ENCODE results near the gene HOXD3. TPM values are rescaled to one million over a fixed set of nuclear protein-coding genes. Genes with fewer than 3 reads are reported as not detected.
A peak's percentile ranks its signal among the peaks of the same experiment; 100 is the strongest.

Gene HOXD3
- total and polyA plus RNA-seq, 2 donors: 0.28 to 0.82 TPM

DNA sequence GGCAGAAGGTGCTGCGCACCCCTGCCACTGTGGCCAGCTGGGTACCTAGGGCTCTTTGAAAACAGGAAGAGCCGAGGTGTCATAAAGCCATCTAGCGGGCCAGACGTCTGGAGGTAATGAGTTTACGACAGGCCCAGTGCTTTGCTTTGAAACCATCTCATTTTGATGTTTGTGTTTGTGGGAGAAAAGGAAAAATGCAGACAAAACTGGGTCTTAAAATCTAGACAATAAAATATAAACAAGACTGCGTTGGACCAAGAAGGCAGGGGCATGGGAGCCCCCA, 31.4 kb upstream of the HOXD3 start:
- DNase-seq (ENCODE audit: low read depth in 6 of 9, low spot score in 9 of 9): no peak
- Histone ChIP-seq H3K4me3 (ENCODE audit: low read length in 2 of 2) (no peak overlapping the region), H3K4me1 (ENCODE audit: control insufficient read depth in 2 of 2, insufficient read depth in 2 of 2, low read length in 2 of 2) (peaks cover 11 to 18% of the 10 kb centered on the region in 2 donors), H3K27ac (ENCODE audit: low read depth in 1 of 2, low read length in 1 of 2) (no peak overlapping the region), H3K36me3 (ENCODE audit: control insufficient read depth in 2 of 2, insufficient read depth in 2 of 2, low read length in 1 of 2) (no peaks in the 10 kb centered on the region), H3K9me3 (ENCODE audit: control insufficient read depth in 2 of 2, insufficient read depth in 1 of 2, low read length in 1 of 2) (peaks cover 0 to 23% of the 10 kb centered on the region in 2 donors), H3K27me3 (ENCODE audit: control insufficient read depth in 2 of 2, insufficient read depth in 1 of 2, low read length in 1 of 2) (peaks cover 95 to 99% of the 10 kb centered on the region in 2 donors)
- WGBS: 19% methylated on average over 6 of the region's 6 CpGs

DNA sequence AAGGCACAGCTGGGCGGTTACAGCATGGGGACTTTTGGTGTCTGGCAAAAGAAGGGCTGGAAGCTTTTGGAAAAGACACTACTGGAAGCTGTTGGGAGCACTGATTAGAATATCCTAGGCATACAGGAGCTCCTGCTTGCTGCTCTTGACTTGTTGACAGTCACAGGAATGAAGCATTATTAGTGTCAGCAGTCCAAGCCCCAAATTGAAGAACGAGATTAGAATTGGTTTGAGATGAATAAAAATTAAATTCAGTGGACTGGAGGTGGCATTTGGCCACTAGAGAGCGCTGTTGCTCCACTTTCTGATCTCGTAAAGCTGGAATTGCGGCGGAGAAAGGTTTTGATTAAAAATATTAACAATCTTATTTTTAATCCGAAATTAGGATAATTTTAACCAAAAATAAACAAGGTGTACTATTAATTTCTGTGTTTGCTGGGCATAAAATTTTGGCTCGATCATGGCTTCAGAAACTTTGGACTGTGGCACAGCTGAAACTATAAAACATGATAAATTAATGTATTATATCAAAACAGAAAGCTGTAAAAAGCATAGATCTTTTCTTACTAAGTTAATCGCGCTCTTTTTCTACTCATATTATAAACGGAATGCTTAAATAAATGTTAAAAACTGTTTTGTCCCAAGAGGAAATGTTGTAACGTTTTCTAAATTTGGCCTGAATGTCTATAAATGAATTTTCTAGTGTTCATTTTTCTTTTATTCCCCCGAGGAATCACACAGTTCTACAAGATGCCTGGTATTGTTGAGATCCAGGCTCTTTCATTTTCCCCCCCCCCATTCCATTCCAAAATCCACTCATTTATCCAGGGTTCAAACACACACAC, 30.0 kb upstream of the HOXD3 start:
- Histone ChIP-seq H3K36me3 (ENCODE audit: control insufficient read depth in 2 of 2, insufficient read depth in 2 of 2, low read length in 1 of 2) (no peaks in the 10 kb centered on the region), H3K4me3 (ENCODE audit: low read length in 2 of 2) (no peak overlapping the region), H3K4me1 (ENCODE audit: control insufficient read depth in 2 of 2, insufficient read depth in 2 of 2, low read length in 2 of 2) (peaks cover 12 to 18% of the 10 kb centered on the region in 2 donors), H3K9me3 (ENCODE audit: control insufficient read depth in 2 of 2, insufficient read depth in 1 of 2, low read length in 1 of 2) (peaks cover 0 to 18% of the 10 kb centered on the region in 2 donors), H3K27me3 (ENCODE audit: control insufficient read depth in 2 of 2, insufficient read depth in 1 of 2, low read length in 1 of 2) (peaks cover 93 to 99% of the 10 kb centered on the region in 2 donors), H3K27ac (ENCODE audit: low read depth in 1 of 2, low read length in 1 of 2) (no peak overlapping the region)
- peak in 5 of 9 donors; percentile 48 to 75 (median 62) for DNase-seq (ENCODE audit: low read depth in 6 of 9, low spot score in 9 of 9)
- WGBS: 4% methylated on average over 13 of the region's 13 CpGs

DNA sequence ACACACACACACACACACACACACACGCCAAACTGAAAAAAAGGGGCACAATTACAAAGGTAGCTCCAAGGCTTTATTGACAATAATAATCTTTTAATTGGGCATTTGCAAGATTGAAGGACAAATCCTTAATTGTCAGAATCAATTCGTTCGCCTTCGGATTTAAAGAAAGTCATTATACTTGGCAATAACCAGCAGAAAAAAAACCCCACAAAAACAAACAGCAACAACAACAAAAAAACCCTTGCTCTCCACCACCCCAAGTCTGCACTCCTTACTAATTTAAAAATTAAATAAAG, 29.4 kb upstream of the HOXD3 start:
- Histone ChIP-seq H3K4me3 (ENCODE audit: low read length in 2 of 2) (no peak overlapping the region), H3K4me1 (ENCODE audit: control insufficient read depth in 2 of 2, insufficient read depth in 2 of 2, low read length in 2 of 2) (peaks cover 10 to 19% of the 10 kb centered on the region in 2 donors)
- no peak for DNase-seq (ENCODE audit: low read depth in 6 of 9, low spot score in 9 of 9)

DNA sequence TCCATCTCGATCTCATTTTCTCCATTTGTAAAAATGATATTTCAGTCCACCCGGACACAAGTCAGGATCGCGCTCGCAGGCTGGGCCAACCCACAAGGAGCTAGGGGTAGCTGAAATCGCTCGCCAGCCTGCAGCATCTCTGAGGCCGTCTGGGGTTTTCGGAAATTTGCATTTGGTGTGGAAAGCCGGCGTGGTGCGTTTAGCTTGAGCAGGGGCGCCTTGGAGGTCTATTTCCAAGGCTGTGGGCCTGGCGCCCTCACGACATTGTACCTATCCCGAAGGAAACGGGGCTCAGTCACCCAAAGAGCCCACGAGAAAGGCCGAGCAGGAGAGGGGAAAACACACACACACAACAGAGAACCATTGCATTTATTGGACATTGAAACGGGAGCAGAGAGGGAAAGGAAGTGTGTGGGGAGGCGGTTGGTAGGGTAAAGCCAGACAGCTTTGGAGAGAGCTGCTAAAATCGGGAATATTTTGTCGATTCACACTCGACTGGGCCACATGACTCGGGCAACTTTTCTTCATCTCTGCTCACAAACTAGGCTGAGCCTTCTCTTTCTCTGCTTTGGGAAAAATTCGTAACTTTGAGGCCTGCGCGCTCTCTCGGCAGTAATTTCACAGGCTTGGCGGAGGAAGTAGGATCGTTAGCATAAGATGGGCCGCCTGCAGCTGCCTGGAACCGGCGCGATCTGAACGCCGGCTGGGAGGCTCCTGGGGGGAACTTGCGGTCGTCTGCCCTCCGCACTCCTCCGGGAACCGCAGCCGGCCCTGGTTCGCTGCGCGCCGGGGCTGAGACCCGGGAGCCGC, 28.7 kb upstream of the HOXD3 start:
- H3K27ac ChIP-seq (ENCODE audit: low read depth in 1 of 2, low read length in 1 of 2): no peak overlapping the region
- H3K36me3 ChIP-seq (ENCODE audit: control insufficient read depth in 2 of 2, insufficient read depth in 2 of 2, low read length in 1 of 2): no peaks in the 10 kb centered on the region
- WGBS: 7% methylated on average over 49 of the region's 49 CpGs
- peaks cover 8 to 17% of the 10 kb centered on the region in 2 donors for H3K4me1 ChIP-seq (ENCODE audit: control insufficient read depth in 2 of 2, insufficient read depth in 2 of 2, low read length in 2 of 2)
- H3K27me3 ChIP-seq (ENCODE audit: control insufficient read depth in 2 of 2, insufficient read depth in 1 of 2, low read length in 1 of 2): peaks cover 92 to 99% of the 10 kb centered on the region in 2 donors
- peak in 1 of 9 donors; percentile 35 for DNase-seq (ENCODE audit: low read depth in 6 of 9, low spot score in 9 of 9)
- H3K4me3 ChIP-seq (ENCODE audit: low read length in 2 of 2): no peak overlapping the region
- H3K9me3 ChIP-seq (ENCODE audit: control insufficient read depth in 2 of 2, insufficient read depth in 1 of 2, low read length in 1 of 2): peaks cover 0 to 15% of the 10 kb centered on the region in 2 donors

More for the DNA sequence above, 29.4 kb upstream of the HOXD3 start:
- H3K27ac ChIP-seq (ENCODE audit: low read depth in 1 of 2, low read length in 1 of 2): no peak overlapping the region
- no peaks in the 10 kb centered on the region for H3K36me3 ChIP-seq (ENCODE audit: control insufficient read depth in 2 of 2, insufficient read depth in 2 of 2, low read length in 1 of 2)
- 29% methylated on average over 4 of the region's 4 CpGs for WGBS
- H3K9me3 ChIP-seq (ENCODE audit: control insufficient read depth in 2 of 2, insufficient read depth in 1 of 2, low read length in 1 of 2): peaks cover 0 to 15% of the 10 kb centered on the region in 2 donors
- H3K27me3 ChIP-seq (ENCODE audit: control insufficient read depth in 2 of 2, insufficient read depth in 1 of 2, low read length in 1 of 2): peaks cover 93 to 99% of the 10 kb centered on the region in 2 donors

DNA sequence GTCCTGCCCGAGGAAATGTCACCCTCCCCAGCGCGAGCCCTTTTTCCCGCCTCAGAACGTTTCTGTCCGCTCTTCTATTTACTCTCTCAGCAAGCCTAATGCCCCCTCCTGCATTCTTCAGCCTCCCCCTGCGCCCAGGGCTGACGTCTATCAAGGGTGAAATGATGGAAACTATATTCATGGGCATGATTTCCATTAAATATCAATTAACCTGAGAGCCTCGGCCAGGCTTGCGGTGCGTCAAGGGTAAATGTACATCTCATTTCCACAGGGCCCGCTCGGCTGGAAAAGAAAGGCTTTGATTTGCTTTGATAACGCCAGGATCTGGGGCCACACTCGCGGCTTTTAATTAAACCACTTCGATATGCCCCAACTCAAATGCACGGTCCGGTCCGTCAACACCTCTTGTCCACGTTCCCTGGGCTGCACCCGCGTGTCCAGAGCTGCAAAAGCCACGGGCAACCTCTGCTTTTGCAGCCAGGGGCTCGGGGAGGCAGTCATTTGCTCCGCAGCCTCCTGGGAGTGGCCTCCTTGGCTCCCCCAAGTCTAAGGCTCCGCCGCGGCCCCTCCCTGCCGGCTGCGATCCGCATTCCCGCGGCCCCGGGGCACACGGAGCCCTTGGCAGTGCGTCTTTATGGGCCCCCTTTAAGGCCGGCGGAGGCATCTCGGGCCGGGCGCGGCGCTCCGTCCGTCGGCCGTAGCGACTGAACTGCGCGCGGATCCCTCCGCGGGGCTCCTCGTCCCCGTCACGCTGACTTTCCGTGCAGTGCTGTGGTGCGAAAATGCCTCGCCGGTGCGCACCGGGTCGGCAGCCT, 27.9 kb upstream of the HOXD3 start, which contains the start of gene HOXD8:
Gene HOXD8 (plus strand): TSS at position 724 of the 815 bp plus-strand sequence. CDS start 662 bp downstream, outside the sequence.
- 4% methylated on average over 64 of the region's 64 CpGs for WGBS
- DNase-seq (ENCODE audit: low read depth in 6 of 9, low spot score in 9 of 9): peak in 3 of 9 donors; percentile 37 to 63 (median 42)
- Histone ChIP-seq H3K4me3 (ENCODE audit: low read length in 2 of 2) (peak within 1 kb of the TSS in 1 of 2 donors; percentile 40), H3K4me1 (ENCODE audit: control insufficient read depth in 2 of 2, insufficient read depth in 2 of 2, low read length in 2 of 2) (peaks cover 8 to 17% of the 10 kb centered on the region in 2 donors), H3K27ac (ENCODE audit: low read depth in 1 of 2, low read length in 1 of 2) (peak within 1 kb of the TSS in 1 of 2 donors; percentile 26), H3K9me3 (ENCODE audit: control insufficient read depth in 2 of 2, insufficient read depth in 1 of 2, low read length in 1 of 2) (peaks cover 0 to 15% of the 10 kb centered on the region in 2 donors), H3K27me3 (ENCODE audit: control insufficient read depth in 2 of 2, insufficient read depth in 1 of 2, low read length in 1 of 2) (peaks cover 94 to 99% of the 10 kb centered on the region in 2 donors), H3K36me3 (ENCODE audit: control insufficient read depth in 2 of 2, insufficient read depth in 2 of 2, low read length in 1 of 2) (no peaks in the 10 kb centered on the region)

DNA sequence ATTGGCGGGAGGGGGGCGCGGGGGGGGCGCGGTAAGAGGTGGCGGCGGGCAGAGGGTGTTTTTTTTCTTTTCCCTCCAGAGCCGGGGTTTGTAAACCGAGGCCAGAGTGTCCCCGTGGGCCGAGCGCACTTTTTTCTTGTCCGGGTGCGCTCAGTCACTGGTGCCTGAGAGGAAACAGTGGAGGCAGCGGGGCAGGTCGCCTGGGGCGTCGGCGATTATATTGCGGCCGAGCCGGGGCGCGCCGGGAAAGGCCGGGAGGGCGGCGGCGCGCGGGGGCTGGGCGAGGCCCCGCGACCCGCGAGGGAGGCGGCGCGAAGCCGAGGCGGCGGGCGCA, 27.3 kb upstream of the HOXD3 start:
- H3K27me3 ChIP-seq (ENCODE audit: control insufficient read depth in 2 of 2, insufficient read depth in 1 of 2, low read length in 1 of 2): peaks cover 94 to 99% of the 10 kb centered on the region in 2 donors
- H3K4me3 ChIP-seq (ENCODE audit: low read length in 2 of 2): peak overlapping the region in 1 of 2 donors; percentile 40
- H3K36me3 ChIP-seq (ENCODE audit: control insufficient read depth in 2 of 2, insufficient read depth in 2 of 2, low read length in 1 of 2): no peaks in the 10 kb centered on the region
- H3K27ac ChIP-seq (ENCODE audit: low read depth in 1 of 2, low read length in 1 of 2): no peak overlapping the region
- peaks cover 0 to 15% of the 10 kb centered on the region in 2 donors for H3K9me3 ChIP-seq (ENCODE audit: control insufficient read depth in 2 of 2, insufficient read depth in 1 of 2, low read length in 1 of 2)
- peaks cover 8 to 17% of the 10 kb centered on the region in 2 donors for H3K4me1 ChIP-seq (ENCODE audit: control insufficient read depth in 2 of 2, insufficient read depth in 2 of 2, low read length in 2 of 2)
- WGBS: 2% methylated on average over 43 of the region's 43 CpGs
- peak in 1 of 9 donors; percentile 34 for DNase-seq (ENCODE audit: low read depth in 6 of 9, low spot score in 9 of 9)

DNA sequence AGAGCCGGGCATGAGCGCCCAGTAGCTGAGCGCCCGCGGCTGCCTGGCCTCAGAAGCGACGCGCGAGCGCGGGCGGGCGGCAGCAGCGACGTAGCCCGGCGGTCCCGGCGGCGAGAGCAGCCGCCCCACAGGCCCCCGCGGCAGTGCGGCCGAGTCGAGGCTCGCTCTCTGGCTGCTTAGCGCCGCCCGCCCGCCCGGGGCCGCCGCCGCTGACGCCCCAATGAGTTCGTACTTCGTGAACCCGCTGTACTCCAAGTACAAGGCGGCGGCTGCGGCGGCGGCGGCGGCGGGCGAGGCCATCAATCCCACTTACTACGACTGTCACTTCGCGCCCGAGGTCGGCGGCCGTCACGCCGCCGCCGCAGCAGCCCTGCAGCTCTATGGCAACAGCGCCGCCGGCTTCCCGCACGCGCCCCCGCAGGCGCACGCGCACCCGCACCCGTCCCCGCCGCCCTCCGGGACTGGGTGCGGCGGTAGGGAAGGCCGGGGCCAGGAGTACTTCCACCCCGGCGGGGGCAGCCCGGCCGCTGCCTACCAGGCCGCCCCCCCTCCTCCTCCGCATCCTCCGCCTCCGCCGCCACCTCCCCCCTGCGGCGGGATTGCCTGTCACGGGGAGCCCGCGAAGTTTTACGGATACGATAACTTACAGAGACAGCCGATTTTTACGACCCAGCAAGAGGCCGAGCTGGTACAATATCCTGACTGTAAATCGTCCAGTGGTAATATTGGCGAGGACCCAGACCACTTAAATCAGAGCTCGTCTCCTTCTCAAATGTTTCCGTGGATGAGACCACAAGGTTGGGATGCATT, 26.8 kb upstream of the HOXD3 start:
- 2% methylated on average over 100 of the region's 100 CpGs for WGBS
- Histone ChIP-seq H3K36me3 (ENCODE audit: control insufficient read depth in 2 of 2, insufficient read depth in 2 of 2, low read length in 1 of 2) (no peaks in the 10 kb centered on the region), H3K27me3 (ENCODE audit: control insufficient read depth in 2 of 2, insufficient read depth in 1 of 2, low read length in 1 of 2) (peaks cover 94 to 99% of the 10 kb centered on the region in 2 donors), H3K27ac (ENCODE audit: low read depth in 1 of 2, low read length in 1 of 2) (no peak overlapping the region), H3K9me3 (ENCODE audit: control insufficient read depth in 2 of 2, insufficient read depth in 1 of 2, low read length in 1 of 2) (peaks cover 0 to 15% of the 10 kb centered on the region in 2 donors), H3K4me3 (ENCODE audit: low read length in 2 of 2) (peak overlapping the region in 1 of 2 donors; percentile 40), H3K4me1 (ENCODE audit: control insufficient read depth in 2 of 2, insufficient read depth in 2 of 2, low read length in 2 of 2) (peaks cover 8 to 17% of the 10 kb centered on the region in 2 donors)
- DNase-seq (ENCODE audit: low read depth in 6 of 9, low spot score in 9 of 9): peak in 1 of 9 donors; percentile 49
